HS-27A (cell line): Measurements from ENCODE around the gene KCNMA1.

Source experiments
- DNase-seq: peaks from one replicate; pipeline ENCODE4 v3.0.0-alpha.2; 2012; ENCODE audit warnings: low read depth, missing footprints

The KCNMA1 gene

GRCh38 chr10:76884673-76885275, 752.8 kb downstream of the KCNMA1 start:
- DNase-seq: no peak

- no peak for DNase-seq
These were observed 754.0 kb downstream of the KCNMA1 start for GRCh38 chr10:76883596-76883995.

- no peak for DNase-seq
These were observed 754.8 kb downstream of the KCNMA1 start for GRCh38 chr10:76882796-76883195.

- no peak for DNase-seq
These were observed 755.4 kb downstream of the KCNMA1 start for GRCh38 chr10:76882245-76882644.

GRCh38 chr10:76881477-76882220, 756.0 kb downstream of the KCNMA1 start:
- no peak for DNase-seq

GRCh38 chr10:76880931-76881330, 756.7 kb downstream of the KCNMA1 start:
- no peak for DNase-seq

GRCh38 chr10:76879116-76879913, 758.3 kb downstream of the KCNMA1 start:
- no peak for DNase-seq

GRCh38 chr10:76878514-76878913, 759.1 kb downstream of the KCNMA1 start:
- no peak for DNase-seq

- no peak for DNase-seq
These were observed 762.7 kb downstream of the KCNMA1 start for GRCh38 chr10:76874896-76875295.

- DNase-seq: no peak
These were observed 763.4 kb downstream of the KCNMA1 start for GRCh38 chr10:76874176-76874575.

GRCh38 chr10:76871697-76872295, 765.8 kb downstream of the KCNMA1 start:
- no peak for DNase-seq

GRCh38 chr10:76869931-76870330, 767.7 kb downstream of the KCNMA1 start:
- DNase-seq: no peak

GRCh38 chr10:76868098-76868977, 769.3 kb downstream of the KCNMA1 start:
- no peak for DNase-seq

- no peak for DNase-seq
These were observed 770.6 kb downstream of the KCNMA1 start for GRCh38 chr10:76866841-76867586.

GRCh38 chr10:76864922-76865321, 772.7 kb downstream of the KCNMA1 start:
- DNase-seq: no peak

GRCh38 chr10:76858721-76859120, 778.9 kb downstream of the KCNMA1 start:
- DNase-seq: no peak

GRCh38 chr10:76840802-76841201, 796.8 kb downstream of the KCNMA1 start:
- DNase-seq: no peak

GRCh38 chr10:76839276-76839675, 798.3 kb downstream of the KCNMA1 start:
- DNase-seq: no peak

GRCh38 chr10:76830218-76830617, 807.4 kb downstream of the KCNMA1 start:
- DNase-seq: no peak

GRCh38 chr10:76829724-76830123, 807.9 kb downstream of the KCNMA1 start:
- no peak for DNase-seq
